Activated CD4-positive, alpha-beta T cell treated with anti-CD3 and anti-CD28 coated beads, Interleukin-2, amount 50 U/mL, for 16 hours (primary cell): ENCODE data around the gene MLXIP.

Source experiments
- DNase-seq: peaks from one replicate; pipeline ENCODE4 v3.0.0-alpha.2; 2020

MLXIP gene

DNA sequence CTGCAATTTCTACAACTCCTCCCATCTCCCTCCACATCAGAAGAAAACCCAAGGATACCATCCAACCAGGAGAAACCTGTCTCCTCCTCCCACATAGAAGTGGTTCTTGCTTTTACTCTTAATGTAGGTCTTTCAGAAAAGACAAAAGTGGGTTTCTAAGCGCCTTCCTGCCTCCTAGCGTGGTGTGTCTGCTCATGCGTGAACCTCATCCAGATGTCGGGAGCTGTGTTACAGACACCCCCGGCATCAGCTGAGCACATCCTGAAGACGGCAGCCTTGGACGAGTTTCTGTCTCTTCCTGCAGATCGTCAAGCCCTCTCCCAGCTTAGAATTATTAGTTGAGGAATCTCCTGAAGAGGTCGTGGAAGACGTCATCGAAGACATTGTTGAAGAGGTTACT lies 113.9 kb downstream of the MLXIP start:
- DNase-seq, result no peak

DNA sequence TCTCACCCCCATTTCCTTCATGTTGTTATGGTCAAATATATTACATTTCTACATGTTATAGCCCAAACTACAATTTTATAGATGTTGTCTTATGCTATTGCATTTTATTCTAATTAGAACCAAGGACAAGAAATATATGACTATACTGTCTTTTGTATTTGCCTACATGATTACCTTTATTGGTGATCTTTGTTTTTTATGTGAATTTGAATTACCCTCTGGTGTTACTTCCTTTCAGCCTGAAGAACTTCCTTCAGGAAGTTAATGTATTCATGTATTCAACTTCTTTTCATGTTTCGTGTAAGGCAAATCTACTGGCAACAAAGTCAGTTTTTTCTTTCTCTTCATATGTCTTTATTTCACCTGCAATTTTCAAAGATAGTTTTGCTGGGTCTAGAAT lies 116.2 kb downstream of the MLXIP start:
- no peak for DNase-seq

DNA sequence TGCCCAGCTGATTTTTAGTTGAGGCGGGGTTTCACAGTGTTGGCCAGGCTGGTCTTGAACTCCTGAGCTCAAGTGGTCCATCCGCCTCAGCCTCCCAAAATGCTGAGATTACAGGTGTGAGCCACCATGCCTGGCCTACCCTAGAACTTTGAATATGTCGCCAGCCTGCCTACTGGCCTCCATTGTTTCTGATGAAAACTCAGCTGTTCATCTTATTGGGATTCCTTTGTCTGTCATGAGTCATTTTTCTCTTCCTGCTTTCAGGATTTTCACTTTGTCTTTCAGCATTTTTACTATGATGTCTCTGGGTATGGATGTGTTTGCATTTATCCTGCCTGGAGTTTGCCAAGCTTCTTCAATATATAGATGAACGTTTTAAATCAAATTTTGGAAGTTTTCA lies 116.8 kb downstream of the MLXIP start:
- DNase-seq, result no peak
